Spleen (tissue), 11 donors: ENCODE results near the gene PLK1. TPM values are rescaled to one million over a fixed set of nuclear protein-coding genes. Genes with fewer than 3 reads are reported as not detected.
A peak's percentile ranks its signal among the peaks of the same experiment; 100 is the strongest.

Experiments used
- DNase-seq: peaks from one replicate; pipeline ENCODE4 v3.0.0-alpha.2; 2020
- H3K27ac ChIP-seq, 8 donors: fragments of 200-600 bp; sonication (generic) in 7 of 8; 1 replicate in 4 of 8; 2 replicates in 4 of 8; pipeline versions ENCODE4 v1.5.0 to v1.8.0; 2016 to 2021; ENCODE audit warnings: inconsistent platforms in 4 of 8, mild to moderate bottlenecking in 4 of 8, moderate library complexity in 1 of 8
- H3K27me3 ChIP-seq, 7 donors: fragments of 200-600 bp; sonication (generic) in 6 of 7; replicated peaks in 1 of 7; 1 replicate in 4 of 7; 2 replicates in 3 of 7; pipeline versions ENCODE4 v1.5.0 to v1.8.0; 2016 to 2021; ENCODE audit warnings: inconsistent platforms in 3 of 7, mild to moderate bottlenecking in 1 of 7
- H3K36me3 ChIP-seq, 6 donors: fragments of 200-600 bp; sonication (generic) in 5 of 6; 1 replicate in 4 of 6; 2 replicates in 2 of 6; pipeline versions ENCODE4 v1.5.0 to v1.8.0; 2016 to 2021; ENCODE audit warnings: inconsistent platforms in 2 of 6
- H3K4me1 ChIP-seq, 6 donors: fragments of 200-600 bp; sonication (generic) in 5 of 6; 1 replicate in 3 of 6; 2 replicates in 3 of 6; pipeline versions ENCODE4 v1.5.0 to v1.8.0; 2016 to 2021; ENCODE audit warnings: inconsistent platforms in 3 of 6
- H3K4me3 ChIP-seq, 8 donors: fragments of 200-600 bp; sonication (generic) in 7 of 8; 1 replicate in 4 of 8; 2 replicates in 4 of 8; pipeline versions ENCODE4 v1.5.0 to v1.8.0; 2016 to 2021; ENCODE audit warnings: inconsistent platforms in 4 of 8, mild to moderate bottlenecking in 4 of 8, moderate library complexity in 2 of 8
- H3K9me3 ChIP-seq, 8 donors: fragments of 200-600 bp; sonication (generic) in 7 of 8; 1 replicate in 4 of 8; 2 replicates in 4 of 8; pipeline versions ENCODE4 v1.5.0 to v1.8.0; 2016 to 2021; ENCODE audit warnings: inconsistent platforms in 4 of 8
- POLR2A ChIP-seq, 3 donors: fragments of 450-650 bp; IDR thresholded peaks; one replicate each; pipeline ENCODE4 v1.5.1; 2017; ENCODE audit warnings: antibody characterized with exemption in 3 of 3, mild to moderate bottlenecking in 1 of 3
- POLR2AphosphoS5 ChIP-seq, 3 donors: sonication (generic); formaldehyde crosslinking; IDR thresholded peaks; one replicate each; pipeline ENCODE4 v1.5.1; 2017; ENCODE audit warnings: antibody characterized with exemption in 3 of 3
- WGBS, 5 donors: extraction: QIAGEN DNeasy Blood & Tissue Kit in 3 of 5; methylation state at CpG; one replicate each; pipeline versions ENCODE4 v1.1.5 to v1.1.7; 2013 to 2018; 5-methylcytosine and 5-hydroxymethylcytosine counted together
- intact Hi-C: fragments of 100-400 bp; cut with DNase I; formaldehyde crosslinking; loops from one replicate; pipeline ENCODE4 v1.15.0; 2023; ENCODE audit warnings: low total_unique reads
- polyA plus RNA-seq, 3 donors: library from polyadenylated mRNA; stranded (reverse); fragments of 200-250 nt; gene quantifications; one replicate each; pipeline ENCODE4 v1.2.1, GENCODE V29; 2013
- total RNA-seq, 7 donors: library from RNA; depleted of rRNA in 3 of 7; stranded (reverse); fragments of >200 nt in 3 of 7; fragmentation: NEBNext Ultra II Directional in 4 of 7; extraction: Animal tissue kit (Norgen Biotek cat#: 25700) in 4 of 7; gene quantifications; one replicate each; pipeline versions ENCODE4 v1.1.0 to v1.2.1, GENCODE V29; 2016 to 2021
- TF ChIP-seq, protein P1 (sequence below), 11 experiments: fragments of 200-600 bp in 7 of 11; fragments of 450-650 bp in 4 of 11; sonication (generic) in 4 of 11; IDR thresholded peaks in 8 of 11; conservative IDR thresholded peaks in 3 of 11; 1 replicate in 7 of 11; 2 replicates in 4 of 11; pipeline versions ENCODE4 v1.4.0 to v1.8.0; 2016 to 2021; ENCODE audit warnings: antibody characterized with exemption in 11 of 11, inconsistent platforms in 4 of 11, mild to moderate bottlenecking in 1 of 11
- donor health status: healthy with polysubstance abuse.
- donor health status: DM: no; HTN: no; CAD: no; lungs with moderate emphysema.
- donor health status: DM: no; HTN: no; CAD: no.
- donor health status: Bipolar disorder and iron deficiency.
- donor health status: healthy.
- donor health status: DM: no; HTN: no; CAD: no.
- donor health status: DM: yes; HTN: yes; CAD: no.

The PLK1 gene
- total and polyA plus RNA-seq, 10 donors = 2.0 to 19.4 (median 7.2) TPM

- no peak overlapping the region for H3K4me3 ChIP-seq
- intact Hi-C loops = no loop called here
- TF ChIP-seq, protein P1, sequence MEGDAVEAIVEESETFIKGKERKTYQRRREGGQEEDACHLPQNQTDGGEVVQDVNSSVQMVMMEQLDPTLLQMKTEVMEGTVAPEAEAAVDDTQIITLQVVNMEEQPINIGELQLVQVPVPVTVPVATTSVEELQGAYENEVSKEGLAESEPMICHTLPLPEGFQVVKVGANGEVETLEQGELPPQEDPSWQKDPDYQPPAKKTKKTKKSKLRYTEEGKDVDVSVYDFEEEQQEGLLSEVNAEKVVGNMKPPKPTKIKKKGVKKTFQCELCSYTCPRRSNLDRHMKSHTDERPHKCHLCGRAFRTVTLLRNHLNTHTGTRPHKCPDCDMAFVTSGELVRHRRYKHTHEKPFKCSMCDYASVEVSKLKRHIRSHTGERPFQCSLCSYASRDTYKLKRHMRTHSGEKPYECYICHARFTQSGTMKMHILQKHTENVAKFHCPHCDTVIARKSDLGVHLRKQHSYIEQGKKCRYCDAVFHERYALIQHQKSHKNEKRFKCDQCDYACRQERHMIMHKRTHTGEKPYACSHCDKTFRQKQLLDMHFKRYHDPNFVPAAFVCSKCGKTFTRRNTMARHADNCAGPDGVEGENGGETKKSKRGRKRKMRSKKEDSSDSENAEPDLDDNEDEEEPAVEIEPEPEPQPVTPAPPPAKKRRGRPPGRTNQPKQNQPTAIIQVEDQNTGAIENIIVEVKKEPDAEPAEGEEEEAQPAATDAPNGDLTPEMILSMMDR (IDR thresholded peaks at IDR 0.05 in 8 of 11, conservative IDR thresholded peaks at IDR 0.05 in 3 of 11) = no peak
- TF ChIP-seq POLR2AphosphoS5 (IDR thresholded peaks at IDR 0.05) (no peak), POLR2A (IDR thresholded peaks at IDR 0.05) (no peak)
- peak; percentile 6 for DNase-seq
- H3K4me1 ChIP-seq = peaks cover 0 to 5% (median 0%) of the 10 kb centered on the region in 6 donors
- no peaks in the 10 kb centered on the region for H3K36me3 ChIP-seq
- no peak overlapping the region for H3K27ac ChIP-seq
- H3K9me3 ChIP-seq = peaks cover 0 to 22% (median 17%) of the 10 kb centered on the region in 8 donors
- peaks cover 0 to 65% (median 22%) of the 10 kb centered on the region in 7 donors for H3K27me3 ChIP-seq
Measured at GRCh38 chr16:23709536-23709935, 30.8 kb downstream of the PLK1 start.

DNA sequence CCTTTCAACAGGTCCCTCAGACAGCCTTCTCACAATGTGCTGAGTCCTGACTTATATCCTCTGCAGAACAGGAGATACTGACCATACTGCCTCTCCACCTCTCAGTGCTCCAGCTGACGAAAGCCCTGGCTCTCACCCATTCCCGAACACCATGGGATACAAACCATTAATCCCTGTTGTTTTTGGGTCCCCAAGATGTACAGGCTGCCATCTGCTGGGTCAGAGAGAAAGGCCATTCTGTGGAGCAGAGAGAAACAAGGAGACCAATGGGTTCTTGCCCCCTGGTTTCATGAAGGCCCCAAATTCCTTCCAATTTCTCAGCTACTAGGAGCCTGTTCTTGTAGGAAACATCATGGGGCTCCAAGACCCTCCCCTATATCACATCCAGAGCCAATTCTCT lies 31.3 kb downstream of the PLK1 start:
- no peak overlapping the region for H3K27ac ChIP-seq
- intact Hi-C loops = no loop called here
- peaks cover 0 to 22% (median 17%) of the 10 kb centered on the region in 8 donors for H3K9me3 ChIP-seq
- H3K27me3 ChIP-seq = peaks cover 0 to 69% (median 22%) of the 10 kb centered on the region in 7 donors
- TF ChIP-seq, protein P1 (IDR thresholded peaks at IDR 0.05 in 8 of 11, conservative IDR thresholded peaks at IDR 0.05 in 3 of 11) = no peak
- peaks cover 0 to 5% (median 0%) of the 10 kb centered on the region in 6 donors for H3K4me1 ChIP-seq
- 71 to 96% (median 79%) methylated on average over 2 of the region's 2 CpGs for WGBS, 5 donors
- no peak overlapping the region for H3K4me3 ChIP-seq
- peak; percentile 6 for DNase-seq
- H3K36me3 ChIP-seq = no peaks in the 10 kb centered on the region

GRCh38 chr16:23710504-23710903 lies 31.8 kb downstream of the PLK1 start:
- Histone ChIP-seq H3K4me1 (peaks cover 0 to 5% (median 0%) of the 10 kb centered on the region in 6 donors), H3K4me3 (no peak overlapping the region), H3K27ac (no peak overlapping the region), H3K27me3 (peaks cover 0 to 69% (median 22%) of the 10 kb centered on the region in 7 donors), H3K36me3 (no peaks in the 10 kb centered on the region), H3K9me3 (peaks cover 0 to 22% (median 17%) of the 10 kb centered on the region in 8 donors)
- WGBS, 5 donors = 89 to 96% (median 94%) methylated on average over 3 of the region's 3 CpGs
- no peak for DNase-seq
- intact Hi-C loops = no loop called here
- TF ChIP-seq POLR2A (IDR thresholded peaks at IDR 0.05) = no peak
- TF ChIP-seq POLR2AphosphoS5 (IDR thresholded peaks at IDR 0.05) = no peak
- TF ChIP-seq, protein P1 (IDR thresholded peaks at IDR 0.05 in 8 of 11, conservative IDR thresholded peaks at IDR 0.05 in 3 of 11) = no peak

- Histone ChIP-seq H3K4me1 (peaks cover 0 to 5% (median 0%) of the 10 kb centered on the region in 6 donors), H3K27me3 (peaks cover 0 to 69% (median 22%) of the 10 kb centered on the region in 7 donors), H3K27ac (no peak overlapping the region), H3K4me3 (no peak overlapping the region), H3K36me3 (no peaks in the 10 kb centered on the region), H3K9me3 (peaks cover 0 to 22% (median 17%) of the 10 kb centered on the region in 8 donors)
- DNase-seq = peak; percentile 40
- intact Hi-C loops = no loop called here
- TF ChIP-seq, protein P1 (IDR thresholded peaks at IDR 0.05 in 8 of 11, conservative IDR thresholded peaks at IDR 0.05 in 3 of 11) = no peak
- 70 to 87% (median 75%) methylated on average over 4 of the region's 4 CpGs for WGBS, 5 donors
Measured at GRCh38 chr16:23711785-23712184, 33.1 kb downstream of the PLK1 start.
